NCI-H2107 (cell line): ENCODE data around the gene LRRC75A.
"Not testable (repeated sequence)": the region's sequence is repeated elsewhere in the genome, so short reads cannot be mapped to it uniquely, and the experiment has no call there.

Experiments
- DNase-seq: peaks from one replicate; lab custom pipeline; 2025; lab: John Stamatoyannopoulos, UW

LRRC75A gene

DNA sequence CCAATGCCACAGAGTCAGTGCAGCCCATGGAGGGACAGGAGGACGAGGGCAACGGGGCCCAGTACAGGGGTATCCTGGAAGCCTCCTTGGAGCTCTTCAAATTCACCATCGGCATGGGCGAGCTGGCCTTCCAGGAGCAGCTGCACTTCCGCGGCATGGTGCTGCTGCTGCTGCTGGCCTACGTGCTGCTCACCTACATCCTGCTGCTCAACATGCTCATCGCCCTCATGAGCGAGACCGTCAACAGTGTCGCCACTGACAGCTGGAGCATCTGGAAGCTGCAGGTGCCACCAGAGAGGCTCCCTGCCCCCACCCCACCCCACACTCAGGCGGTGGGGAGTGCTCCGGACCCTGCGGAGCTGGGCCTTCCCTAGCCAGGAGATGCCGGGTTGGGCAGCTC, 60.0 kb downstream of the LRRC75A start:
- DNase-seq = no peak

GRCh38 chr17:16430650-16431049, 61.3 kb downstream of the LRRC75A start:
- no peak for DNase-seq

DNA sequence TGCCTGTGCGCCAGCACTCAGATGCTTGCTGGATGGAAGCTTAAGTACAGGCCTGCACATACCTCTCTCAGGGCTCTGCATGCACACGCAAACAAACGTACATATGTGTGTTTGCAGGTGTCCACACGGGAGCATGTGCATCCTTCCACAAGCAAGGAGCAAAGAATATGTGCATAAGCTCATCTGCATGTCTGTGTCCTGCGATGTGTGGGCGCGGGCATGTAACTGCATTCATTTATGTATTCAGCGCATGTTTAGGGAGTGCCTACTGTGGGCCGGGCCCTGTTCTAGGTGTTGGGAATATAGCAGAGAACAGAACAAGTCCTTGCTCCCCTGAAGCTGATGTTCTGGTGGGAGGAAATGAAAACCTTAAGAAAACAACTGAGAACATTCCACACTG, 62.9 kb downstream of the LRRC75A start:
- no peak for DNase-seq

DNA sequence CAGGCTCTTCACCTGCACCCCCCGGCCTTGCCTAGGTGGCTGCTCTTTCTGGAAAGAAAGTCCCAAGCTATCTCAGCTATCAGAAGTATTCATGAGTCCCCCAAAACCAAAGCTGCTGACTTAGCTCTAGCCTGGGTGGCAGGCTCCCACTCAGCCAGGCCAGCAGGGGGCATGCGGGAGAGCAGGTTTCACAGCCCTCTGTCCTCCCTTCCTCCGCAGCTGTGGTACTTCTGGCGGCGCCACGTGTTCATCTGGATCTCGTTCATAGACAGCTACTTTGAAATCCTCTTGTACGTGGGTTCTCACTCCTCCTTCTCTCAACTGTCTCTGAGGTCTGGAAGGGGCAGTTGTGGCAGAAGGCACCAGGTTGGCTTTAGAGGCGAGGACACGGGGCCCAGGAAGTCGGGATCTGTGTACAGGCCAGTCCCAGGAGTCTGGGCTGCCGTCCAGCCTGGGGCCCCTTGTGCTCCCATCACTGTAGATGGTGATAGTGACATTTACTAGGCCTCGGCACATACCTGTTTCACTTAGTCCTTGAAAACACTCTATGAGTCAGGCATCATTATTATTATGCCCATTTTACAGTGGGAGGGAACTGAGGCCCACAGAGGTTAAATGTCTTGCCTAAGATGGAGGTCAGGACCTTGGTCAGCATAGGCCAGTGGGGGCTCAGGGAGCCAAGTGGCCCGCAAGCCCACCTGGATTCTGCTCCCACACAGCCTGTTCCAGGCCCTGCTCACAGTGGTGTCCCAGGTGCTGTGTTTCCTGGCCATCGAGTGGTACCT, 63.7 kb downstream of the LRRC75A start:
- DNase-seq = no peak

- no peak for DNase-seq
Measured at GRCh38 chr17:16427020-16427419, 65.0 kb downstream of the LRRC75A start.

DNA sequence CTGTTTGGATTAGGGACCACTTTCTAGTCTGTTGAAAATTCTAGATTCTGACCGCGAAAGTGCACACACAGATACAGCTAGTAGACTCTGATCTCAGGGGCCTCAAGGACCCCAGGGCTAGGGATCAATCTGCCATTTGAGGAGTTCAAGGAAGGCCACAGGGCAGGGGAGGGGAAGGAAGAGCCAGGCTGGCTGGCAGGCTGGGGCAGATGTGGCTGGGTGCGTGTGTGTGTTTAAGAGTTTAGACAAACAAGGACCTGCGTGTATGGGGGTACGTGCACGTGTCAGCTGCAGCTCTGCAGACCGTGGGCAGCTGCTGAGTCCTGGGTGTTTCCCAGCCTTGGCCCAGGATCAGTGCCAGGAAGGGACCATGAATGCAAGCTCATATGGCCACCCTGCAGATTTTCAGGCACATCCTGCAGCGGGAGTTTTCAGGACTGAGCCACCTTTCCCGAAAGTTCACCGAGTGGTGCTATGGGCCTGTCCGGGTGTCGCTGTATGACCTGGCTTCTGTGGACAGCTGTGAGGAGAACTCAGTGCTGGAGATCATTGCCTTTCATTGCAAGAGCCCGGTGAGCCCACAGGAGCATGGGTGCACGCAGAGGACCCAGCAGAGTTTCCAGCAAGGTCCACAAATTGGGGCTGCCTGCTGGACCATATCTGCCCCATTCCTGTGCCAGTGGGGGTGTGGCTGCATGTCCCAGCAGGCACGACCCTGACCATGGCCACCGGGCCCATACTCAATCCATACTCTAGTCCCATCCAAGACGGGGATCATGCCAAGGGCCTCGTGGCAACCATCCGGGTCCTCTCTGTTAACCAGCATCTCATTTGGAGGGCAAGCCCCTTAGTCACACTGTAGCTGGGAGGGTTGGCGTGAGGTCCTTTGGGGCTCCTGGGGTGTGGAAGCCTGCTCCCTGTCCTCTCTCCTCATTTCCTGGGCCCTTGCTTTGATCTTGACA, 66.0 kb downstream of the LRRC75A start:
- no peak for DNase-seq

DNA sequence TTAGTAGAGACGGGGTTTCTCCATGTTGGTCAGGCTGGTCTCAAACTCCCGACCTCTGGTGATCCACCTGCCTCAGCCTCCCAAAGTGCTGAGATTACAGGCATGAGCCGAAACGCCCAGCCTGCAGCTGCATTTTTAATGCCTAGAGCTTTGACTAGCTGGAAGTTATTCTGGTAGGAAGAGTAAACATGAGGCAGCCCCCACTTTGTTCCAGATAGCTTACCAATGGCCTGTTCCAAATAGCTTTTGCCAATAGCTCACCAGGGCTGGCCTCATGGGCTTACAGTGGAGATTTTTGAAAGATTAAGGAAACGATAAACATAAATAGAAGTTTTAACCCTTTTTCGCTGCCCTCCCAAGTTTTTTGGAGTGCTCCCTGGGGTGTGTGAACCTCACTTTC, 66.8 kb downstream of the LRRC75A start:
- DNase-seq = no peak

- no peak for DNase-seq
Measured at GRCh38 chr17:16423226-16423872, 68.6 kb downstream of the LRRC75A start.

DNA sequence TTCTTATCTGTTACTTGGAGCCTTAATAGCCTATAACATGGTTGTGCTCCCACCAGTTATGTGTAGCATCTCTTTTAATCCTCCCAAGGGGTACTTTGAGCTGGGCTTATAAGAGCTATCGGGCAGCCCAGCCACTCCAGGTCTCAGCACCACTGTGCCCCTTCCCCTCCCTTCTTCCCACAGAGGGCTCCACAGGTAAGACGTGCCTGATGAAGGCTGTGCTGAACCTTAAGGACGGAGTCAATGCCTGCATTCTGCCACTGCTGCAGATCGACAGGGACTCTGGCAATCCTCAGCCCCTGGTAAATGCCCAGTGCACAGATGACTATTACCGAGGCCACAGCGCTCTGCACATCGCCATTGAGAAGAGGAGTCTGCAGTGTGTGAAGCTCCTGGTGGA, 69.6 kb downstream of the LRRC75A start:
- no peak for DNase-seq

GRCh38 chr17:16419929-16420271, 72.1 kb downstream of the LRRC75A start:
- no peak for DNase-seq

GRCh38 chr17:16419074-16419928, 72.7 kb downstream of the LRRC75A start:
- DNase-seq = no peak

DNA sequence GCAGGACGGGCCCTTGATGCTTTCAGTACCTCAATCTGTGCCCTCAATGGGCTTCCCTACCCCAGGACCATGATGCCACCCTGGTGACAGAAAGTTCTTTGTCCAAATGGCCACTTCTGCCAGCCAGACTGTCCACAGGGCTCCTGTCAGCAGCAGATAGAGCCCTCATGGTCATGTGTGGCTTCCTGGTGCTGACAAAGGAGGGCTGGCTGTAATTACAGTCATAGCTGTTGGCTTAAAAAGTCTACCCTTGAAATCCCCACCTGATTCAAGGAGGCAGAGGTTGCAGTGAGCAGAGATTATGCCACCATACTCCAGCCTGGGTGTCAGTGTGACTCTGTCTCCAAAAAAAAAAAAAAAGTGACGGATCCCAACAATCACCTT, 73.3 kb downstream of the LRRC75A start:
- no peak for DNase-seq

DNA sequence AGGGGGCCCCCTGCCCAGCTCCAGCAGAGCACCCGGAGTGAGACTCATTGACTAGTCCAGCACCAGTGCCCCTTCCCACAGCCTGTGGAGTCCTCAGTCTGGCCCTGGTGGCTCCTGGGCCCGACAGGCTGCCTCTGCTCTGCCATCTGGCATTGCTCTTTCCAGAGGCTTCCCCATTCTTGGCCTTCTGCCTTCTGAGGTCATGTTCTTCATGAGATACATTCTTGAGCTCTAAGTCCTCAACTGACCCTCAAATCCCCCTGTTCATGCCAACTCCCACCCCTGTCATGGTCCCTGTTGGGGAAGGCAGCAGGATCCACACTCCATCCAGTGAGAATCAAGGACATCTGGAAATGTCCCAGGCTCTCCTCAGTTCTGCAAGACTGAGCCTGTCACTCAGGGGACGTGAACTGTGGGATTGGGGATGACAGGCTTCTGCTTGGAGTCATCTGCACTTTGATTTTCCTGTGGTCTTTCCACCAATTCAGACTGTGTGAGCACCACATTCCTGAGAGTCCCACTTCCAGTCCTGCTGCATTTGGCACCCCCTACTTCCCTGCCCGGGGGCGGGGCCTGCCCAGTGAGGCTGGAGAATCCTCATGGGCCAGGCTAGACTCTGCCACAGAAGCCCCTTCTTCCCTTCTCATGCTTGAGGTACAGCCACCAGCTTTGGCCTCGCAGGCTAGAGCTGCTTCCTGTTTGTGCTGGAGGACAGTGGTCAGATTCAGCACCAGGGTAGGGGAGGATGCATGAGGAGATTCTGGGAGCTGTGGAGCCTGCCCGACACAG, 73.9 kb downstream of the LRRC75A start:
- no peak for DNase-seq

DNA sequence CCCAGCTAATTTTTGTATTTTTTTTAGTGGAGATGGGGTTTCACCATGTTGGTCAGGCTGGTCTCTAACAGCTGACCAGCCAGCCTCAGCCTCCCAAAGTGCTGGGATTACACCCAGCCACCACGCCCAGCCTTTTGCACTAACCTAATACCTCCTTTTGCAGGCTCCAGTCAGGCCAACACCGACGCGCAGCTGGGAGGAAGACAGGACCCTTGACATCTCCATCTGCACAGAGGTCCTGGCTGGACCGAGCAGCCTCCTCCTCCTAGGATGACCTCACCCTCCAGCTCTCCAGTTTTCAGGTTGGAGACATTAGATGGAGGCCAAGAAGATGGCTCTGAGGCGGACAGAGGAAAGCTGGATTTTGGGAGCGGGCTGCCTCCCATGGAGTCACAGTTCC, 74.6 kb downstream of the LRRC75A start:
- DNase-seq = no peak

GRCh38 chr17:16415031-16415924, 76.7 kb downstream of the LRRC75A start, which contains the start of gene TRPV2:
TRPV2 (plus strand) TSS chr17:16415571; CDS start chr17:16417669, 2,098 bp downstream.
- no peak for DNase-seq

DNA sequence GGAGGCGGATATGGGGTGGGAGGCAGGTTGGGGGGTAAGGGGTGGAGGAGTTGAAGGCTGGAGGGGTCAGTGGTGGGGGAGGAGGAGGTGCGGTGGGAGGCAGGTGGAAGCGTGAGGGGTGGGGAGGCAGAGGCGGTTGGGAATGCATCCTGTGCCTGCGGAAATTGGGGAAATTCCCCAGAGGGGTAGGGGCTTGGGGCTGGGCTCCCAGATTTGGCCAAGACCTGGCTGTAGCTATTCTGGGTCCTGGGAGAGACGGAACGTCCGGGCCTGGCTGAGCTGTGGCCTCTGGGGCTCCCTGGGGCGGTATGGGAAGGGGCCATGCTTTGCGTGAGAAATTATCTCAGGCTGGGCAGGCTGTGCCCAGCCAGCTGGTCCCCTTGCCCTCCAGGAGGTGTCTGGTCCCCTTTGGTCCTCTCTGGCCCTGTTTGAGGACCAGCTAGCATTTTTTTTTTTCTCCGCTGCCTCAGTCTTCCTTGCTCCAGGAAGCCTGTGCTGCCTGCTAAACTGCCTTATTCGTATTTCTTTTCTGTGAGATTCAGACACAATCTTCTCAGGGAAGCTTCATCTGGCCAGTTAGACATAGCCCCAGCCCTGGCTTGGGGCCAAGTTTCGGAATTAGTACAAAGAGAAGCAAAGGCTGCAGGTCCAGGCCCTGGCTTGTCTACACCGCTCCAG, 83.9 kb downstream of the LRRC75A start:
- no peak for DNase-seq

DNA sequence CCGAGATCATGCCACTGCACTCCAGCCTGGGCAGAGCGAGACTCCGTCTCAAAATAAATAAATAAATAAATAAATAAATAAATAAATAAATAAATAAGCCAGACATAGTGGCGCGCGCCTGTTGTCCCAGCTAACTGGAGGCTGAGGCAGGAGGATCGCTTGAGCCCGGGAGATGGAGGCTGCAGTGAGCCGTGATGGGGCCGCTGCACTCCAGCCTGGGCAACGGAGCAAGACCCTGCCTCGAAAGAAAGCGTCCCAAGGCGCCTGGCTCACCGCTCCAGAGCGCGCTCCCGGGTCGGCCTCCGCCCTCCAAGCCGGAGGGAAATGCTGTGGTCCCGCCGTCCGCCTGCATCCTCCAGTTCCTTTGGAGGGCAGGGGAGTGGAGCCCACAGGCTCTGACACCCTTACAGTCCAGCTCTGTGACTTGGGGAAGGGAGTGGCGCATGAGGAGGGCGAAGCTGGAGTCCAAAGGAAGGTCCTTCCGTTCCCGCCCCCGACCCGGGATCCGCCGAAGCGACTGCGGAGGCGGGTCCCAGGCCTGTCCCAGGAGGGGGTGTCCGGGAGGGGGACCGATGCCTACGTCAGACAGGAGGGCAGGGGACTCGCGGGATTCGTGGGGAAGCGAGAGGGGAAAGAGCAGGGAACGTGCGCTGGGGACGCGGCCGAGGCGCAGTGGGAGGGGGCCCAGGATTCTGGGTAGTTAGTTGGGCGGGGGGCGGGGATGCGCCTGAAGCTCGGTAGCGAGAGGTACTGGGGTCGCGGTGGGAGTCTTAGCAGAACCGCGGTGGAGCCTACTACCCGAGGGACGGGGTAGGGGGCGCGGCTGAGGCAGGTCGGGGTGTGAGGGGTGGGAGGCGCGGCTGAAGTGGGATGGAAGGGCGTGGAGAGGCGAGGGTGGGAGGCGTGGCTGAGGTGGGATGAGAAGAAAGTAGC, 85.0 kb downstream of the LRRC75A start:
- DNase-seq = no peak

- not testable (repeated sequence) for DNase-seq
Measured at GRCh38 chr17:16403847-16404246, 88.1 kb downstream of the LRRC75A start.
